GM19395 (cell line): ENCODE measurements around the gene FBXW7.

Experiments
- ATAC-seq: cut with Tn5 transposase; IDR thresholded peaks from one replicate; pipeline ENCODE4 v1.9.1; 2021; ENCODE audit warnings: mild to moderate bottlenecking, moderate library complexity; ENCODE audit not compliant: unreplicated experiment

FBXW7 gene

GRCh38 chr4:152513078-152513477 is 22.8 kb downstream of the FBXW7 start:
- ATAC-seq, result no peak

DNA sequence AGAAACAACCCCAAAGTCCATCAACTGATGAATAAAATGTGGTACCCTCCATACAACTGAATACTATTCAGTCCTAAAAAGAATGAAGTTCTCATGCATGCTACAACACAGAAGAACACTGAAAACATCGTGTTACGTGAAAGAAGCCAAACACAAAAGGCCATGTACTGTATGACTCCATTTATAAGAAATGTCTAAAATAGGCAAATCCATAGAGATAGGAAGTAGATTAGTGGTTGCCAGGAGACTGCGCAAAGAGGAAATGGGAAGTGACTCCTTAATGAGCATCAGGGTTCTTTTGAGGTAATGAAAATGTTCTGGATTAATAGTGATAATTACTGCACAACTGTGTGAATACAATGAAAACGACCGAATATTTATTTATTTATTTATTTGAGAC is 23.4 kb downstream of the FBXW7 start:
- ATAC-seq, result no peak

GRCh38 chr4:152510349-152511147 is 25.3 kb downstream of the FBXW7 start:
- peak; percentile 66 for ATAC-seq

DNA sequence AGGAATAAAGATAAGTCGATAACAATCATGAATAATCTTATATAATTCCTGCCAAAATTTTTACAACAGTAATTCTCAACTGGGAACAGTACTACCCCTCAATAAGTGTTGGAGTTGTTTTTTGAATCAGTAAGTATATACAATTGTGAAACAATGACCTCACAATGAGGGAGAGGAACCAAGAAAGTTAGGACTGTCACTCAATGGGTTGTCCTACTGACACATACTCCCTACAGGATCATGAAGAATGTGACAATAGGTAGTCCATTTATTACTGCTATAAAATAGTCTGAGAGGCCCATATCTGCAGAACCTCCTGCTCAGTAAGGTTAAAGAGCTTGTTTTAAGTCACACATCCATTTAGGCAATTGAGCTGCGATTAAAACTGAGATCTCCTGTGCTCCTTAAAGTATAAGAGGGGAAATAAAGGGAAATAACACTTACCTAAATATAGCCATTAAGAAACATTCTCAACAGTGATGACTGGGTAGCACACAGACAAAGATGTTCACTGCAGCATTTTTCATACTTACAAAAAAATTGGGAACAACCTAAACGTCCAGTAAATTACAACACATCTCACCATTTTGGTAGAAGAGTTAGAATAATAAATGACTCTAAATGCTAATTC is 26.2 kb downstream of the FBXW7 start:
- no peak for ATAC-seq

- no peak for ATAC-seq
Observed at GRCh38 chr4:152508818-152509217, 27.1 kb downstream of the FBXW7 start.

DNA sequence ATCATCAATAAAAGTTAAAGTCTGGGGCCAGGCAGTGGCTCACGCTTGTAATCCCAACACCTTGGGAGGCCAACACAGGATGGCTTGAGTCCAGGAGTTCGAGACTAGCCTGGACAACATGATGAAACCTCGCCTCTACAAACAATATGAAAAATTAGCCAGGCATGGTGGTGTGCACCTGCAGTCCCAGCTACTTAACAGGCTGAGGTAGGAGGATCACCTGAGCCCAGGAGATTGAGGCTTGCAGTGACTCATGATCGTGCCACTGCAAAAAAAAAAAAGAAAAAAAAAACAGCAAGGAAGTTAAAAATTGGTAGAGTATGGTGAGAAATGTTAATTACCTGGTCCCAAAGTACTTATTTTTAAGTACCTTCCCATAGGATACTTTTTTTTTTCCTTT is 27.5 kb downstream of the FBXW7 start:
- ATAC-seq, result no peak

- ATAC-seq, result no peak
Observed at GRCh38 chr4:152503653-152504290, 32.1 kb downstream of the FBXW7 start.

DNA sequence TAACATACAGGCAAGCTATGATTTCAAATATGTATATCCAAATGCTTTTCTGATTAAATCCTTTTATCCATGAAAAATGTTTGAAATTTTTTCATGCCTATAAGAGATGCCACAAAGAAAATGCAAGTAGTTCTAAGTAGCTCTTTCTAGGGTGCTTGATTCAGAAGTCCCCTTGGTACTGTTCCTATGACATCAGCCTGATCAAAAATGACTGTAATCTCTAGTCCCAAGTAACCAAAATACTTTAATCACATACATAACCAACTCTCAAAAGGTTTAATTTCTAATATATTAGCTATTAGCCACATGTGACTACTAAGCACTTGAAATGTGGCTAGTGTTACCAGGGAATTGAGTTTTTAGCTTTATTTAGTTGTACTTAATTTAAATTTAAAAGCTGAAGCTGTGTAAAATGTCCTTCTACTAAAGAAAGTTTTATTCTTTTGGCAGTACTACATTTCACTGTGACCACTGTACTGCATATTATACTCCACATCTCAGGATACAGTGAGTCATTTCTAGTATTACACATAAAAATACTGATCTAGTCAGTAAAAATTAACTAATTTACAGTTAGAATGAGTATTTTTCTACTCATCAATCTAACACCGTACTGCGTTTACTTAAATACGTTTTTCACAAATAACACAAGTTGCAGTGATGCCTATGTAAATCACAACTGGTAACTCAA is 33.9 kb downstream of the FBXW7 start:
- peak; percentile 49 for ATAC-seq

GRCh38 chr4:152500800-152501434 is 35.0 kb downstream of the FBXW7 start:
- ATAC-seq, result peak; percentile 58

GRCh38 chr4:152500275-152500674 is 35.6 kb downstream of the FBXW7 start:
- no peak for ATAC-seq

GRCh38 chr4:152499344-152499743 is 36.5 kb downstream of the FBXW7 start:
- ATAC-seq, result no peak

DNA sequence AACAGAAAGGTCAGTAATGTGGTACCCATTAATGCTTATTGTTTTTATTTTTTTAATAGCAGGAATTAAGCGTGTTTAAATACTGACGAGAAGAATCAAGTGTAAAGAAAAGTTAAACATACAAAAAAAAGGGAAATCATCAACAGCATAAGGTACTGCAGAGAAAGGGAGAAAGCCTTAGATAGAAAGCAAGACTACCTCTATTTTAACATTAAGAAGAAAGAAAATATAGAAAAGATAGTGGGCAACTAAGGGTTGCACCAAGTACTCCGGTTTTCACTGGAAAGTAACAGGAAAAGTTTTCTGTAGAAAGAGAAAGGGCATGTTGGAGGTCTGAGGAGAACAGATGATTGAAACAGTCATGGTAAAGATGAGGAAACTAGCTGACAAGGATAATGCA is 41.9 kb downstream of the FBXW7 start:
- ATAC-seq, result no peak

GRCh38 chr4:152488246-152488645 is 47.6 kb downstream of the FBXW7 start:
- no peak for ATAC-seq

DNA sequence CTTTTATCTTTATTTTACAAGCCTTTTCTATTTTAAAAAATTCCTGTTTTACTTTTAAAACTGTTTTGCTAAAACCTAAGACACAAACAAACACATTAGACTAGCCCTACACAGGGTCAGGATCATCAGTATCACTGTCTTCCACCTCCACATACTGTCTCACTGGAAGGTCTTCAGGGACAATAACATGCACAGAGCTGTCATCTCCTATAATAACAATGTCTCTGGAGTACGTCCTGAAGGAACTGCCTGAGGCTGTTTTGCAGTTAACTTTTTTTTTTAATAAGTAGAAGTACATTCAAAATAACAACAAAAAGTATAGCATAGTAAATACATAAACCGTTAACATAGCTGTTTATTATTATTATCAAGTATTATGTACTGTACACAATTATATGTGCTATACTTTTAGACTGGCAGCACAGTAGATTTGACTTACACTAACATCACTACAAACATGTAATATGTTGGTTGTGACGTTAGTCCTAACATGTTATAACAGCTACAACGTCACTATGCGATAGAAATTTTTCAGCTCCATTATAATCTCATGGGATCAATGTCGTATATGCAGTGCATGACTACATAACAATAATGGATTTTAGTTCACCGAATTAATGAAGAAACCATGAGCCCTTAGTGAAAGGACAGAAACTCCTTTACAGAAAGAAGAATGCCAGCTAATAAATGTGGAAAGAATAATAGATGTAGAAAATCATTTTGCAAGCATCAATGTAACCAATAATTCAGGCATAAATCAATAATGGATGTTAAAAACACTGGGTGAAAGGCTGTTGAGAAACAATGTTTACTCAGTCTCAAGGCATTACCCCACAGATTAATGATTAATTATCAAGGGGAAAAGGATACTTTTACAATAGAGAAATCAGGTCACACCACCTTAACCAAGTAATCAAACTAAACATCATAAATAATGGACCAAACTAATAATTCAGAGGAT is 49.2 kb downstream of the FBXW7 start:
- no peak for ATAC-seq

DNA sequence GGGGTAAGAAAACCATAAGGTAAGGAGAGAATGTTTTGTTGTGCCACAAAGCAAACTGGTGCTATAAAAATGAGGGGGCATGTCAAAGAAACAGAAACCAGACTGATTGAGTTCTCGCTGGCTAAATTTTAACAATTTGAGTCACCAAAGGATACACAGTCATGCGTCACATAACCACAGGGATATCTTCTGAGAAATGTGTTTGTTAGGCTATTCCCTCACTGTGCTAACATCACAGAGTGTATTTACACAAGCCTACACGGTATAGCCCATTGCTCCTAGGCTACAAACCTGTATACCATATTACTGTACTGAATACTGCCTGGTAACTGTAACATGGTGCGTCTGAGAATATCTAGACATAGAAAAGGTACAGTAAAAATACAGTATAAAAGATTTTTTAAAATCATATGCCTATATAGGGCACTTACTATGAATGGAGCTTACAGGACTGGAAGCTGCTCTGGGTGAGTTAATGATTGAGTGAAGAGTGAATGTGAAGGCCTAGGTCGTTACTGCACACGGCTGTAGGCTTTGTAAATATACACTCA is 50.1 kb downstream of the FBXW7 start:
- ATAC-seq, result peak; percentile 98

- no peak for ATAC-seq
Observed at GRCh38 chr4:152482211-152482610, 53.7 kb downstream of the FBXW7 start.

DNA sequence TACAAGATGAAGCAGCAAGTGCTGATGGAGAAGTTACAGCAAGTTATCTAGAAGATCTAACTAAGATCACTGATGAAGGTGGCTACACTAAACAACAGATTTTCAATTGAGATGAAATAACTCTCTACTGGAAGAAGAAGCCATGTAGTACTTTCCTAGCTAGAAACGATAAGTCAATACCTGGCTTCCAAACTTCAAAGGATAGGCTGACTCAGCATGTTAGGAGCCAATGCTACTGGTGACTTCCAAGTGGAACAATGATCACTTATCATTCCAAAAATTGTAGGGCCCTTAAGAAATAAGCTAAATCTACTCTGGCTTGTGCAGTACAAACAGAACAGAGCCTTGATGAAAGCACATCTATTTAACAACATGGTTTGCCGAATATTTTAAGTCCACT is 55.0 kb downstream of the FBXW7 start:
- no peak for ATAC-seq

DNA sequence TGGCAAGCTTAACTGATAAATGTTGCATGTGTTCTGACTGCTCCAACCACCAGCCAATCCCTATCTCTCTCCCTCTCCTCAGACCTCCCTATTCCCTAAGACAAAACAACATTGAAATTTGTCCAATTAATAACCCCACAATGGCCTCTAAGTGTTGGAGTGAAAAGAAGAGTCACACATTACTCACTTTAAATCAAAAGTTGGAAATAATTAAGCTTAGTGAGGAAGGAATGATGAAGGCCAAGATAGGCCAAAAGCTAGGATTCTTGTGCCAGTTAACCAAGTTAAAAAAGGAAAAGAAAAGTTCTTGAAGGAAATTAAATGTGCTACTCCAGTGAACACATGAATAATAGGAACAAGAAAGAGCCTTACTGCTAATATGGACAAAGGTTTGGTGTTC is 55.6 kb downstream of the FBXW7 start:
- no peak for ATAC-seq

DNA sequence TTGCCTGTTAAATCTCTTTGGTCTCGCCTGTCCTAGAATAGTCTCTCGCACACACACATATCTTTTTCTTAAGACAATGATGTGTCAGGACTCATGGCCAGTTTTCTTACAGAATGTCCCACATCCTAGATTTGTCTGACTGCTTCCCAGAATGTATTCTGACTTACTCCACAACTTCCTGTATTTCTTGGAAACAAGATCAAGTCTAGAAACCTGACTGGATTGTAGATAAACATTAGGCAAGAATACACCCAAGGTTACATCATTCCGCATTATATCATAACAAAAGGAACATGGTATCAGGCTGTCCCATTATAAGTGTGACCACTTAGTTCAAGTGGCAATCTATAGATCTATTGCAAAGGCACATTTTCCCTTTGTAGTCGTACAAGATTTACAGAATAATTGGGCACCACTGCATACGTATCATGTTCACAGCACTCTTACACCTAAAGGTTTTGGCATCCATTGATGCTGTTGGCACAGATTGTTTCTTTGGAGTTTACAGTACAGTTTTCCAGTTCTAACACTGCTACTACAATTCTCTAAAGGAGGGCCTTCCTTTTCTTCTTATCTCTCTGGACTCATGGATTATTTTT is 56.4 kb downstream of the FBXW7 start:
- no peak for ATAC-seq
